ENCODE measurements around the gene VWA1.

GRCh38 chr1:1482856-1483255 is 47.4 kb downstream of the VWA1 start:
- TF ChIP-seq CTCF (conservative IDR thresholded peaks at IDR 0.05; ENCODE audit: low read depth, low read length) = no peak
- no peak for TF ChIP-seq RFX5 (IDR thresholded peaks at IDR 0.05; ENCODE audit: low read depth, low read length)
- no peak for TF ChIP-seq POLR2A (IDR thresholded peaks at IDR 0.05; ENCODE audit: low read depth, low read length)

Data from IMR-90 (cell line).